Measurements from ENCODE around the gene MPZL3.

Gene MPZL3

GRCh38 chr11:118180300-118180703 is 71.9 kb downstream of the MPZL3 start:
- peak; percentile 66 for DNase-seq

DNA sequence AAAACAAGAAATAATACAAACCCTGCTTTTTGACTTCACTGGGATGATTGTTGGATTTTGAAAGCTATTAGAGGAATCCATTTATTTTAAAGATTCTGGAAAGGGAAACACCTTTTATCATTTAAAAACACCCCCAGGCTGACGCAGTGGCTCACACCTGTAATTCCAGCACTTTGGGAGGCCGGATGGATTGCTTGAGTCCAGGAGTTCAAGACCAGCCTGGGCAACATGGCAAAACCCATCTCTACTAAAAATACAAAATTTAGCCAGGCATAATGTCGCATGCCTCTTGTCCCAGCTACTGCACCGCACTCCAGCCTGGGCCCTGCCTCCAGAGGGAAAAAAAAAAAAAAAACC is 75.4 kb downstream of the MPZL3 start:
- DNase-seq, result no peak

Measured in fibroblast of skin of right biceps (primary cell).